ENCODE results near the gene PCLO. TPM values are rescaled to one million over a fixed set of nuclear protein-coding genes. Genes with fewer than 3 reads are reported as not detected.

PCLO gene
- total and polyA plus RNA-seq, 2 of the 8 experiments (the other 6 are each of a cell fraction or from before 2014, with no cell fraction given), result 1.5 to 3.2 TPM

DNA sequence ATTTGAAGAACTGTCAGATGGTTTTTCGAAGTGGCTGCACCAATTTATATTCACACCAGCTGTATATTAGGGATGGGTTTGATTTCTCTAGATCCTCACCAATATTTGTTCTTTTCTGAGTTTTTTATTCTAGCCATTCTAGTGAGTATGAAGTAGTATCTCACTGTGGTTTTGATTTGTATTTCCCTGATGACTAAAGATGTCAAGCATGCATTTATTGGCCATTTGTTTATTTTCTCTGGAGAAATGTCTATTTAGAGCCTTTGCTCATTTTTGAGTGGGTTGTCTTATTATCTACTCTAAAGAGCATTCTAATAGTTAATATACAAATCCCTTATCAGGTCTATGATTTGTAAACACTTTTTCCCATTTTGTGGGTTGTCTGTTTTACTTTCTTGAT is 123.9 kb downstream of the PCLO start (continued):
- TF ChIP-seq RXRA (IDR thresholded peaks at IDR 0.05; ENCODE audit: insufficient read depth, low read depth, low read length), result no peak
